Sigmoid colon (tissue), 7 donors: ENCODE data around the gene GTPBP3. TPM values are rescaled to one million over a fixed set of nuclear protein-coding genes. Genes with fewer than 3 reads are reported as not detected.
A peak's percentile ranks its signal among the peaks of the same experiment; 100 is the strongest.

Experiments
- DNase-seq: peaks from one replicate; pipeline ENCODE4 v3.0.0-alpha.2; 2019
- H3K27ac ChIP-seq, 4 donors: fragments of 200-600 bp; sonication (generic); one replicate each; pipeline ENCODE4 v1.5.1; 2016 to 2019; ENCODE audit warnings: mild to moderate bottlenecking in 1 of 4
- H3K27me3 ChIP-seq, 3 donors: fragments of 200-600 bp; sonication (generic); one replicate each; pipeline ENCODE4 v1.5.1; 2019; ENCODE audit warnings: mild to moderate bottlenecking in 1 of 3
- H3K36me3 ChIP-seq, 4 donors: fragments of 200-600 bp; sonication (generic); one replicate each; pipeline ENCODE4 v1.5.1; 2016 to 2019
- H3K4me1 ChIP-seq, 4 donors: fragments of 200-600 bp; sonication (generic); one replicate each; pipeline ENCODE4 v1.5.1; 2017 to 2019
- H3K4me3 ChIP-seq, 4 donors: fragments of 200-600 bp; sonication (generic); one replicate each; pipeline ENCODE4 v1.5.1; 2017 to 2019; ENCODE audit warnings: mild to moderate bottlenecking in 2 of 4, moderate library complexity in 1 of 4
- H3K9me3 ChIP-seq, 4 donors: fragments of 200-600 bp in 3 of 4; sonication (generic) in 3 of 4; one replicate each; pipeline versions ENCODE4 v1.5.1 to v1.6.1; 2013 to 2019
- CTCF ChIP-seq, 4 experiments: fragments of 450-650 bp in 3 of 4; fragments of 200-600 bp in 1 of 4; IDR thresholded peaks; one replicate each; pipeline ENCODE4 v1.5.1; 2016 to 2019; ENCODE audit warnings: antibody characterized with exemption in 4 of 4, mild to moderate bottlenecking in 3 of 4, moderate library complexity in 2 of 4
- EP300 ChIP-seq, 4 donors: sonication (generic); formaldehyde crosslinking; IDR thresholded peaks; one replicate each; pipeline ENCODE4 v1.6.1; 2017; ENCODE audit warnings: antibody characterized with exemption in 4 of 4
- POLR2A ChIP-seq, 2 donors: fragments of 450-650 bp; IDR thresholded peaks; one replicate each; pipeline ENCODE4 v1.6.1; 2016; ENCODE audit warnings: antibody characterized with exemption in 2 of 2, mild to moderate bottlenecking in 2 of 2, moderate library complexity in 2 of 2
- POLR2AphosphoS5 ChIP-seq, 4 donors: sonication (generic); formaldehyde crosslinking; IDR thresholded peaks; one replicate each; pipeline ENCODE4 v1.6.1; 2017; ENCODE audit warnings: antibody characterized with exemption in 4 of 4
- WGBS, 2 donors: extraction: QIAGEN DNeasy Blood & Tissue Kit; methylation state at CpG; one replicate each; pipeline ENCODE4 v1.1.7; 2013; 5-methylcytosine and 5-hydroxymethylcytosine counted together
- intact Hi-C: fragments of 100-400 bp; cut with DNase I; formaldehyde crosslinking; loops from one replicate; pipeline ENCODE4 v1.15.1; 2023
- polyA plus RNA-seq, 3 donors: library from polyadenylated mRNA; stranded (reverse); fragments of 200-250 nt; gene quantifications; one replicate each; pipeline ENCODE4 v1.2.3, GENCODE V29; 2013
- total RNA-seq, 4 donors: library from RNA; depleted of rRNA; stranded (reverse); fragments of >200 nt; gene quantifications; one replicate each; pipeline ENCODE4 v1.1.0, GENCODE V29; 2016
- donor health status: healthy with polysubstance abuse.
- donor health status: Bipolar disorder and iron deficiency.
- donor health status: healthy.

GTPBP3 gene
- total and polyA plus RNA-seq, 7 donors, result 3.7 to 22.2 (median 13.2) TPM

GRCh38 chr19:17385878-17386611 is 48.7 kb downstream of the GTPBP3 start:
- WGBS, 2 donors, result 30 to 39% methylated on average over 20 of the region's 20 CpGs
- Histone ChIP-seq H3K27ac (no peak overlapping the region), H3K4me1 (peaks cover 0 to 10% (median 7%) of the 10 kb centered on the region in 4 donors), H3K9me3 (peaks cover 0 to 8% (median 0%) of the 10 kb centered on the region in 4 donors), H3K27me3 (no peaks in the 10 kb centered on the region), H3K4me3 (no peak overlapping the region), H3K36me3 (no peaks in the 10 kb centered on the region)
- intact Hi-C loops, result loop anchor here (1.0 to 5.0 kb wide), 2 partner anchors 40 to 94 kb away; no protein-coding TSS in a partner anchor
- peak; percentile 79 for DNase-seq
- TF ChIP-seq POLR2AphosphoS5 (IDR thresholded peaks at IDR 0.05) (no peak), EP300 (IDR thresholded peaks at IDR 0.05) (no peak), POLR2A (IDR thresholded peaks at IDR 0.05) (no peak), CTCF (IDR thresholded peaks at IDR 0.05) (peak; percentile 58 to 92 (median 82))

- H3K9me3 ChIP-seq, result peaks cover 0 to 8% (median 0%) of the 10 kb centered on the region in 4 donors
- H3K4me1 ChIP-seq, result peaks cover 0 to 19% (median 16%) of the 10 kb centered on the region in 4 donors
- H3K27me3 ChIP-seq, result peaks cover 0 to 18% (median 10%) of the 10 kb centered on the region in 3 donors
- no peak overlapping the region for H3K4me3 ChIP-seq
- no peak for DNase-seq
- intact Hi-C loops, result loop anchor here (5.0 kb wide), 1 partner anchor 97 kb away; no protein-coding TSS in a partner anchor
- 22 to 69% methylated on average over 1 of the region's 1 CpG for WGBS, 2 donors
- H3K27ac ChIP-seq, result no peak overlapping the region
- no peaks in the 10 kb centered on the region for H3K36me3 ChIP-seq
- TF ChIP-seq CTCF (IDR thresholded peaks at IDR 0.05) (no peak), EP300 (IDR thresholded peaks at IDR 0.05) (no peak)
Observed at GRCh38 chr19:17389288-17389687, 51.9 kb downstream of the GTPBP3 start.

- 9 to 21% methylated on average over 37 of the region's 37 CpGs for WGBS, 2 donors
- H3K27ac ChIP-seq, result peak overlapping the region in 1 of 4 donors; percentile 38
- H3K36me3 ChIP-seq, result no peaks in the 10 kb centered on the region
- peaks cover 0 to 8% (median 0%) of the 10 kb centered on the region in 4 donors for H3K9me3 ChIP-seq
- H3K27me3 ChIP-seq, result peaks cover 0 to 26% (median 10%) of the 10 kb centered on the region in 3 donors
- no peak for DNase-seq
- H3K4me1 ChIP-seq, result peaks cover 0 to 21% (median 18%) of the 10 kb centered on the region in 4 donors
- intact Hi-C loops, result loop anchor here (5.0 kb wide), 1 partner anchor 98 kb away; no protein-coding TSS in a partner anchor
- TF ChIP-seq POLR2AphosphoS5 (IDR thresholded peaks at IDR 0.05) (no peak), EP300 (IDR thresholded peaks at IDR 0.05) (no peak), POLR2A (IDR thresholded peaks at IDR 0.05) (no peak), CTCF (IDR thresholded peaks at IDR 0.05) (no peak)
- H3K4me3 ChIP-seq, result peak overlapping the region; percentile 27 to 53 (median 40)
Observed at GRCh38 chr19:17389957-17390664, 52.8 kb downstream of the GTPBP3 start.

- Histone ChIP-seq H3K27ac (peak overlapping the region in 1 of 4 donors; percentile 38), H3K9me3 (peaks cover 0 to 8% (median 0%) of the 10 kb centered on the region in 4 donors), H3K4me3 (peak overlapping the region; percentile 27 to 53 (median 40)), H3K36me3 (no peaks in the 10 kb centered on the region), H3K27me3 (peaks cover 0 to 28% (median 10%) of the 10 kb centered on the region in 3 donors), H3K4me1 (peaks cover 0 to 23% (median 18%) of the 10 kb centered on the region in 4 donors)
- intact Hi-C loops, result no loop called here
- WGBS, 2 donors, result 1 to 2% methylated on average over 50 of the region's 50 CpGs
- DNase-seq, result peak; percentile 94
- TF ChIP-seq CTCF (IDR thresholded peaks at IDR 0.05) (peak; percentile 23 to 73 (median 38)), POLR2A (IDR thresholded peaks at IDR 0.05) (no peak), POLR2AphosphoS5 (IDR thresholded peaks at IDR 0.05) (peak in 1 of 4 donors; percentile 10)
Observed at GRCh38 chr19:17390665-17391370, 53.5 kb downstream of the GTPBP3 start.
